GM23338 (cell line): ENCODE data around the gene ZFYVE21. TPM values are rescaled to one million over a fixed set of nuclear protein-coding genes. Genes with fewer than 3 reads are reported as not detected.

Experiments
- ATAC-seq: fragments of 200-7000 bp; cut with Tn5 transposase; 3 replicates; pipeline ENCODE4 v1.9.1; 2020
- DNase-seq: peaks from one replicate; pipeline ENCODE4 v3.0.0-alpha.2; 2015; ENCODE audit warnings: low spot score
- H2AFZ ChIP-seq: fragments of 200-600 bp; sonication (generic); 2 replicates; pipeline ENCODE4 v1.8.0; 2016; ENCODE audit warnings: antibody characterized with exemption, mild to moderate bottlenecking, moderate library complexity
- H3F3A ChIP-seq: fragments of 200-600 bp; sonication (generic); replicated peaks from 2 replicates; pipeline ENCODE4 v1.8.0; 2017; ENCODE audit warnings: antibody characterized with exemption, mixed run types, low read depth
- H3K27ac ChIP-seq: fragments of 200-600 bp; sonication (generic); 2 replicates; pipeline ENCODE4 v1.6.1; 2016; ENCODE audit warnings: low read depth
- H3K27me3 ChIP-seq: fragments of 200-600 bp; sonication (generic); 2 replicates; pipeline ENCODE4 v1.8.0; 2016; ENCODE audit warnings: mild to moderate bottlenecking, mixed run types, moderate library complexity; ENCODE audit not compliant: insufficient read depth
- H3K36me3 ChIP-seq: fragments of 200-600 bp; sonication (generic); 2 replicates; pipeline ENCODE4 v1.8.0; 2016; ENCODE audit warnings: mild to moderate bottlenecking; ENCODE audit not compliant: insufficient read depth
- H3K4me1 ChIP-seq: fragments of 200-600 bp; sonication (generic); 2 replicates; pipeline ENCODE4 v1.8.0; 2016; ENCODE audit warnings: mild to moderate bottlenecking, moderate library complexity; ENCODE audit not compliant: insufficient read depth
- H3K4me2 ChIP-seq: fragments of 200-600 bp; sonication (generic); 2 replicates; pipeline ENCODE4 v1.7.1; 2017; ENCODE audit warnings: mixed run types
- H3K4me3 ChIP-seq: fragments of 200-600 bp; sonication (generic); 2 replicates; pipeline ENCODE4 v1.6.1; 2016; ENCODE audit warnings: mixed run types
- H3K79me2 ChIP-seq: fragments of 200-600 bp; sonication (generic); replicated peaks from 2 replicates; pipeline ENCODE4 v1.8.0; 2017; ENCODE audit warnings: mild to moderate bottlenecking; ENCODE audit not compliant: insufficient read depth
- H3K9me2 ChIP-seq: fragments of 200-600 bp; sonication (generic); 2 replicates; pipeline ENCODE4 v1.8.0; 2017; ENCODE audit not compliant: insufficient read depth
- H4K20me1 ChIP-seq: fragments of 200-600 bp; sonication (generic); replicated peaks from 2 replicates; pipeline ENCODE4 v1.8.0; 2017; ENCODE audit warnings: mild to moderate bottlenecking; ENCODE audit not compliant: insufficient read depth
- H3K27ac Mint-ChIP-seq: 2 replicates; pipeline ENCODE4 v1.8.0; 2020; ENCODE audit warnings: inconsistent platforms, mild to moderate bottlenecking, moderate library complexity, mixed read lengths
- H3K27me3 Mint-ChIP-seq: 3 replicates; pipeline ENCODE4 v1.8.0; 2022; ENCODE audit warnings: low read depth, mild to moderate bottlenecking, moderate library complexity, mixed read lengths, inconsistent platforms; ENCODE audit not compliant: insufficient read depth, poor library complexity
- H3K36me3 Mint-ChIP-seq: 3 replicates; pipeline ENCODE4 v1.8.0; 2021; ENCODE audit warnings: low read depth, mild to moderate bottlenecking, inconsistent platforms, moderate library complexity, mixed read lengths
- H3K4me1 Mint-ChIP-seq: 3 replicates; pipeline ENCODE4 v1.8.0; 2020; ENCODE audit warnings: mild to moderate bottlenecking, inconsistent platforms, mixed read lengths
- H3K4me3 Mint-ChIP-seq: 3 replicates; pipeline ENCODE4 v1.8.0; 2021; ENCODE audit warnings: moderate library complexity, mild to moderate bottlenecking, inconsistent platforms, mixed read lengths
- H3K9me3 Mint-ChIP-seq: 3 replicates; pipeline ENCODE4 v1.8.0; 2020; ENCODE audit warnings: moderate library complexity, mild to moderate bottlenecking, inconsistent platforms, mixed read lengths
- CREB1 ChIP-seq: fragments of 250-450 bp; sonication (Bioruptor Pico); IDR thresholded peaks from 2 replicates; pipeline ENCODE4 v1.5.0; 2020; ENCODE audit warnings: low read depth, mild to moderate bottlenecking, moderate library complexity
- CTCF ChIP-seq, 2 experiments: fragments of 200-600 bp in 1 of 2; sonication (generic) in 1 of 2; conservative IDR thresholded peaks; 2 replicates each; pipeline versions ENCODE4 v1.5.1 to v1.6.1; 2016 to 2017; ENCODE audit warnings: antibody characterized with exemption in 2 of 2, low read depth in 2 of 2, mild to moderate bottlenecking in 2 of 2, moderate library complexity in 1 of 2
- ETS1 ChIP-seq: IDR thresholded peaks from 2 replicates; pipeline ENCODE4 v1.6.1; 2016; ENCODE audit warnings: antibody characterized with exemption
- EZH2 ChIP-seq: fragments of 200-600 bp; sonication (generic); IDR thresholded peaks from one replicate; pipeline ENCODE4 v1.8.0; 2017; ENCODE audit warnings: antibody characterized with exemption, mild to moderate bottlenecking, low read depth; ENCODE audit not compliant: unreplicated experiment
- EZH2phosphoT487 ChIP-seq: fragments of 200-600 bp; sonication (generic); IDR thresholded peaks from one replicate; pipeline ENCODE4 v1.8.1; 2018; ENCODE audit warnings: antibody characterized with exemption; ENCODE audit not compliant: unreplicated experiment
- JUNB ChIP-seq: IDR thresholded peaks from one replicate; pipeline ENCODE4 v1.6.1; 2016; ENCODE audit warnings: antibody characterized with exemption; ENCODE audit not compliant: unreplicated experiment
- NANOG ChIP-seq: IDR thresholded peaks from 2 replicates; pipeline ENCODE4 v1.6.1; 2016; ENCODE audit warnings: antibody characterized with exemption, borderline replicate concordance
- POLR2AphosphoS5 ChIP-seq: IDR thresholded peaks from 2 replicates; pipeline ENCODE4 v1.6.1; 2016; ENCODE audit warnings: antibody characterized with exemption, low read depth
- REST ChIP-seq: IDR thresholded peaks from one replicate; pipeline ENCODE4 v1.6.1; 2018; ENCODE audit warnings: antibody characterized with exemption; ENCODE audit not compliant: unreplicated experiment
- STAT1 ChIP-seq: IDR thresholded peaks from one replicate; pipeline ENCODE4 v1.6.1; 2016; ENCODE audit warnings: antibody characterized with exemption; ENCODE audit not compliant: unreplicated experiment
- ZNF114 ChIP-seq: fragments of 250-450 bp; sonication (Bioruptor Pico); IDR thresholded peaks from 2 replicates; pipeline ENCODE4 v1.5.0; 2020; ENCODE audit warnings: mild to moderate bottlenecking, moderate library complexity
- ZNF331 ChIP-seq: fragments of 250-450 bp; sonication (Bioruptor Pico); IDR thresholded peaks from 2 replicates; pipeline ENCODE4 v1.5.0; 2020; ENCODE audit warnings: low read depth, mild to moderate bottlenecking, moderate library complexity
- ZNF462 ChIP-seq: fragments of 250-450 bp; sonication (Bioruptor Pico); IDR thresholded peaks from 2 replicates; pipeline ENCODE4 v1.5.0; 2020; ENCODE audit warnings: mild to moderate bottlenecking, moderate library complexity
- polyA plus RNA-seq: library from polyadenylated mRNA; unstranded; fragments of >200 nt; fragmentation: Nextera tagmentation; extraction: Ambion mirVana; gene quantifications from 2 replicates; pipeline ENCODE4 v1.2.1, GENCODE V29; 2016
- total RNA-seq: library from RNA; depleted of rRNA; stranded (reverse); fragments of >200 nt; shearing (Covaris generic); gene quantifications from 2 replicates; pipeline ENCODE4 v1.2.3, GENCODE V29; 2014

Gene ZFYVE21
- total and polyA plus RNA-seq, 2 experiments from 2014 or later, result 88.0 to 89.6 TPM

GRCh38 chr14:103729496-103730448, 14.2 kb downstream of the ZFYVE21 start:
- no peaks in the 10 kb centered on the region for H3K9me2 ChIP-seq
- no peak for DNase-seq
- H3K4me1 ChIP-seq, result no peaks in the 10 kb centered on the region
- no peak overlapping the region for H3K4me2 ChIP-seq
- no peaks in the 10 kb centered on the region for H3K36me3 ChIP-seq
- no peaks in the 10 kb centered on the region for H3K9me3 Mint-ChIP-seq
- H3K27ac ChIP-seq, result no peak overlapping the region
- H3K4me1 Mint-ChIP-seq, result peaks cover 5% of the 10 kb centered on the region; the same call in 1 of the 3 replicates
- no peak overlapping the region for H3K4me3 Mint-ChIP-seq
- H4K20me1 ChIP-seq, result peaks cover 7% of the 10 kb centered on the region; the same call in 1 of the 2 replicates
- no peak overlapping the region for H2AFZ ChIP-seq
- no peaks in the 10 kb centered on the region for H3F3A ChIP-seq
- no peak for ATAC-seq
- H3K36me3 Mint-ChIP-seq, result peaks cover 23% of the 10 kb centered on the region
- TF ChIP-seq ZNF114 (CRISPR knock-in tag) (no peak), JUNB (no peak), REST (no peak), ETS1 (no peak), EZH2phosphoT487 (no peak), EZH2 (no peak), NANOG (no peak), ZNF331 (CRISPR knock-in tag) (no peak), POLR2AphosphoS5 (no peak), ZNF462 (CRISPR knock-in tag) (no peak), STAT1 (no peak), CREB1 (no peak), CTCF (conservative IDR thresholded peaks at IDR 0.05; ENCODE audit: low read depth in 2 of 2) (no peak)
- no peak overlapping the region for H3K27ac Mint-ChIP-seq
- H3K79me2 ChIP-seq, result peaks cover 10% of the 10 kb centered on the region
- H3K27me3 Mint-ChIP-seq, result peaks cover 2% of the 10 kb centered on the region
- no peak overlapping the region for H3K4me3 ChIP-seq
- no peaks in the 10 kb centered on the region for H3K27me3 ChIP-seq
